ENCODE data around the gene MAMDC2.
"Not testable (repeated sequence)": the region's sequence is repeated elsewhere in the genome, so short reads cannot be mapped to it uniquely, and the experiment has no call there.

- TF ChIP-seq BHLHE40 (IDR thresholded peaks at IDR 0.05; ENCODE audit: low read depth, low read length); MAX (IDR thresholded peaks at IDR 0.05); JUNB (IDR thresholded peaks at IDR 0.05); CEBPB (IDR thresholded peaks at IDR 0.05); CTCF (IDR thresholded peaks at IDR 0.05); ZFP36 (IDR thresholded peaks at IDR 0.05; ENCODE audit: borderline replicate concordance, partially characterized antibody); CBX2 (IDR thresholded peaks at IDR 0.05; ENCODE audit: borderline replicate concordance, low read depth); NR3C1 (IDR thresholded peaks at IDR 0.05); POLR2A (IDR thresholded peaks at IDR 0.05; ENCODE audit: low read length); BCL3 (IDR thresholded peaks at IDR 0.05); HDAC2 (IDR thresholded peaks at IDR 0.05); HEYL (CRISPR knock-in tag; IDR thresholded peaks at IDR 0.05); MAFK (IDR thresholded peaks at IDR 0.05; ENCODE audit: partially characterized antibody); TFCP2L1 (CRISPR knock-in tag; IDR thresholded peaks at IDR 0.05): not testable (repeated sequence)
Measured at GRCh38 chr9:70204743-70205142, 161.1 kb downstream of the MAMDC2 start.
